K562 (cell line): Measurements from ENCODE around the gene LPXN. TPM values are rescaled to one million over a fixed set of nuclear protein-coding genes. Genes with fewer than 3 reads are reported as not detected.

Source experiments
- BCOR ChIP-seq: fragments of 450-650 bp; IDR thresholded peaks from 2 replicates; pipeline ENCODE4 v1.6.1; 2016
- CTCF ChIP-seq, 3 experiments: IDR thresholded peaks in 2 of 3; conservative IDR thresholded peaks in 1 of 3; 2 replicates each; pipeline ENCODE4 v1.5.1; 2011 to 2012; ENCODE audit warnings: low read length in 3 of 3, mild to moderate bottlenecking in 3 of 3, control low read depth in 2 of 3, improper control_type of control experiment in 1 of 3, inconsistent platforms in 1 of 3, low read depth in 1 of 3, mixed read lengths in 1 of 3, moderate library complexity in 1 of 3; ENCODE audit not compliant: insufficient read depth in 2 of 3
- EHMT2 ChIP-seq: fragments of 450-650 bp; IDR thresholded peaks from 2 replicates; pipeline ENCODE4 v1.6.1; 2018; ENCODE audit warnings: antibody characterized with exemption
- GABPA ChIP-seq: fragments of 200-800 bp; sonication (Bioruptor generic); conservative IDR thresholded peaks from 2 replicates; pipeline ENCODE4 v1.6.1; 2016; ENCODE audit warnings: low read depth, missing genetic modification characterization, missing compliant biosample characterization
- HMGN3 ChIP-seq: IDR thresholded peaks from 2 replicates; pipeline ENCODE4 v1.6.1; 2011; ENCODE audit warnings: borderline replicate concordance, low read depth, mild to moderate bottlenecking, mixed read lengths, low read length; ENCODE audit not compliant: insufficient read length; ENCODE audit errors: extremely low read depth
- KDM2B ChIP-seq: fragments of 250-450 bp; sonication (Bioruptor Pico); IDR thresholded peaks from 2 replicates; pipeline ENCODE4 v1.8.0; 2021; ENCODE audit warnings: mild to moderate bottlenecking, moderate library complexity
- OTX1 ChIP-seq: fragments of 450-650 bp; formaldehyde crosslinking; IDR thresholded peaks from 2 replicates; pipeline ENCODE4 v1.4.0; 2022; ENCODE audit warnings: mild to moderate bottlenecking
- PYGO2 ChIP-seq: fragments of 450-650 bp; IDR thresholded peaks from 2 replicates; pipeline ENCODE4 v1.6.1; 2016; ENCODE audit warnings: mild to moderate bottlenecking, missing genetic modification characterization, moderate library complexity, missing compliant biosample characterization
- SNIP1 ChIP-seq: fragments of 450-650 bp; IDR thresholded peaks from 2 replicates; pipeline ENCODE4 v1.7.1; 2017; ENCODE audit warnings: low read depth, mild to moderate bottlenecking
- STAG1 ChIP-seq: sonication (generic); formaldehyde crosslinking; IDR thresholded peaks from 2 replicates; pipeline ENCODE4 v1.5.0; 2020; ENCODE audit warnings: missing genetic modification reagents, borderline replicate concordance
- TCF7 ChIP-seq: sonication (generic); IDR thresholded peaks from 2 replicates; pipeline ENCODE4 v1.6.1; 2016; ENCODE audit warnings: antibody characterized with exemption, borderline replicate concordance
- TEAD1 ChIP-seq, 2 experiments: fragments of 450-650 bp in 1 of 2; sonication (generic) in 1 of 2; formaldehyde crosslinking; IDR thresholded peaks; 2 replicates each; pipeline versions ENCODE4 v1.4.0 to v1.8.0; 2020 to 2022; ENCODE audit warnings: mild to moderate bottlenecking in 2 of 2, missing genetic modification reagents in 1 of 2
- TRIM25 ChIP-seq: fragments of 450-650 bp; IDR thresholded peaks from 2 replicates; pipeline ENCODE4 v1.7.0; 2016; ENCODE audit warnings: borderline replicate concordance
- VEZF1 ChIP-seq: fragments of 200-800 bp; sonication (Bioruptor generic); IDR thresholded peaks from 2 replicates; pipeline ENCODE4 v1.6.1; 2017; ENCODE audit warnings: missing genetic modification characterization, missing compliant biosample characterization
- ZFP1 ChIP-seq: fragments of 450-650 bp; formaldehyde crosslinking; IDR thresholded peaks from 2 replicates; pipeline ENCODE4 v1.4.0; 2020; ENCODE audit warnings: mild to moderate bottlenecking, mixed read lengths
- ZNF354B ChIP-seq: fragments of 250-450 bp; sonication (Bioruptor Pico); IDR thresholded peaks from 2 replicates; pipeline ENCODE4 v1.4.0; 2020
- ZNF436 ChIP-seq: fragments of 250-450, 450-650 bp; sonication (Bioruptor Pico); formaldehyde crosslinking; IDR thresholded peaks from 2 replicates; pipeline ENCODE4 v1.7.0; 2020; ENCODE audit warnings: mild to moderate bottlenecking
- ZNF609 ChIP-seq: sonication (generic); formaldehyde crosslinking; IDR thresholded peaks from 2 replicates; pipeline ENCODE4 v1.8.1; 2023; ENCODE audit warnings: missing genetic modification reagents, mild to moderate bottlenecking, borderline replicate concordance
- ZNF695 ChIP-seq: fragments of 450-650 bp; formaldehyde crosslinking; IDR thresholded peaks from 2 replicates; pipeline ENCODE4 v1.4.0; 2020; ENCODE audit warnings: mild to moderate bottlenecking, moderate library complexity
- ZNF75A ChIP-seq: fragments of 450-650 bp; formaldehyde crosslinking; IDR thresholded peaks from 2 replicates; pipeline ENCODE4 v1.4.0; 2020; ENCODE audit warnings: mild to moderate bottlenecking
- polyA plus RNA-seq, 8 experiments: library from polyadenylated mRNA; depleted of rRNA in 4 of 8; stranded (reverse) in 5 of 8; unstranded in 3 of 8; fragments of >200 nt; fragmentation: Nextera tagmentation in 2 of 8; fragmentation: Illumina TruSeq in 1 of 8; extraction: Ambion mirVana in 2 of 8; extraction: Trizol in 1 of 8; gene quantifications; 2 replicates each; pipeline versions ENCODE4 v1.2.1 to v1.2.3, GENCODE V29; 2011 to 2014; ENCODE audit warnings: inconsistent platforms in 1 of 8, missing spikeins in 1 of 8
- total RNA-seq, 7 experiments: library from RNA; depleted of rRNA in 6 of 7; stranded (reverse); fragments of >200 nt in 6 of 7; fragmentation: Illumina TruSeq in 2 of 7; extraction: Trizol in 2 of 7; gene quantifications; 2 replicates each; pipeline versions ENCODE4 v1.2.1 to v1.2.3, GENCODE V29; 2011 to 2021; ENCODE audit warnings: low replicate concordance in 1 of 7

The LPXN gene
- total and polyA plus RNA-seq, 9 of the 15 experiments (the other 6 are each of a cell fraction or from before 2014, with no cell fraction given): 0.73 to 3.1 (median 2.0) TPM

GRCh38 chr11:58578635-58579191, 3.1 kb upstream of the LPXN start, which contains the start of gene ZFP91 (continued):
- TF ChIP-seq ZNF609 (CRISPR knock-in tag) (no peak), OTX1 (CRISPR knock-in tag) (peak; percentile 84), TCF7 (no peak), VEZF1 (peak; percentile 73; the same call in 1 of the 2 replicates), TEAD1 (CRISPR knock-in tag; IDR thresholded peaks at IDR 0.05) (no peak), TRIM25 (no peak), STAG1 (CRISPR knock-in tag) (no peak), ZNF75A (no peak), KDM2B (no peak), SNIP1 (no peak), CTCF (IDR thresholded peaks at IDR 0.05 in 2 of 3, conservative IDR thresholded peaks at IDR 0.05 in 1 of 3; ENCODE audit: insufficient read depth in 2 of 3, low read depth in 1 of 3, low read length in 3 of 3) (peak in 1 of 3 experiments; percentile 14; a peak in 2 of 6 replicates), GABPA (tag) (no peak), BCOR (no peak), HMGN3 (peak; percentile 1), ZNF695 (CRISPR knock-in tag) (no peak), EHMT2 (no peak), PYGO2 (no peak), ZNF354B (CRISPR knock-in tag) (no peak), ZNF436 (no peak), ZFP1 (CRISPR knock-in tag) (no peak)
